ENCODE data around the gene HRH1. TPM values are rescaled to one million over a fixed set of nuclear protein-coding genes. Genes with fewer than 3 reads are reported as not detected.
A peak's percentile ranks its signal among the peaks of the same experiment; 100 is the strongest.

Gene HRH1
- total and polyA plus RNA-seq, 2 experiments from 2014 or later = not detected

GRCh38 chr3:11240496-11240895 is 86.2 kb downstream of the HRH1 start:
- Histone ChIP-seq H3K4me1 (ENCODE audit: low read depth) (no peaks in the 10 kb centered on the region), H3K27ac (no peak overlapping the region), H3K4me3 (no peak overlapping the region), H3K9me3 (ENCODE audit: low read depth) (no peaks in the 10 kb centered on the region), H3K36me3 (no peaks in the 10 kb centered on the region), H3K27me3 (no peaks in the 10 kb centered on the region)
- TF ChIP-seq CTCF (IDR thresholded peaks at IDR 0.05; ENCODE audit: low read depth, low read length) = no peak
- DNase-seq (ENCODE audit: low read depth in 1 of 2, low spot score in 1 of 2) = no peak

- Histone ChIP-seq H3K27ac (no peak overlapping the region), H3K9me3 (ENCODE audit: low read depth) (no peaks in the 10 kb centered on the region), H3K36me3 (no peaks in the 10 kb centered on the region), H3K4me3 (no peak overlapping the region), H3K27me3 (no peaks in the 10 kb centered on the region), H3K4me1 (ENCODE audit: low read depth) (no peaks in the 10 kb centered on the region)
- TF ChIP-seq CTCF (IDR thresholded peaks at IDR 0.05; ENCODE audit: low read depth, low read length) = no peak
- DNase-seq (ENCODE audit: low read depth in 1 of 2, low spot score in 1 of 2) = peak in 1 of 2 donors; percentile 33
Measured at GRCh38 chr3:11244121-11244677, 89.9 kb downstream of the HRH1 start.

GRCh38 chr3:11245276-11245675 is 91.0 kb downstream of the HRH1 start:
- Histone ChIP-seq H3K27ac (no peak overlapping the region), H3K36me3 (no peaks in the 10 kb centered on the region), H3K4me1 (ENCODE audit: low read depth) (no peaks in the 10 kb centered on the region), H3K4me3 (no peak overlapping the region), H3K27me3 (no peaks in the 10 kb centered on the region), H3K9me3 (ENCODE audit: low read depth) (no peaks in the 10 kb centered on the region)
- TF ChIP-seq CTCF (IDR thresholded peaks at IDR 0.05; ENCODE audit: low read depth, low read length) = no peak
- DNase-seq (ENCODE audit: low read depth in 1 of 2, low spot score in 1 of 2) = no peak

GRCh38 chr3:11245827-11246662 is 91.8 kb downstream of the HRH1 start:
- no peak overlapping the region for H3K27ac ChIP-seq
- H3K9me3 ChIP-seq (ENCODE audit: low read depth) = no peaks in the 10 kb centered on the region
- no peak for DNase-seq (ENCODE audit: low read depth in 1 of 2, low spot score in 1 of 2)
- no peaks in the 10 kb centered on the region for H3K36me3 ChIP-seq
- no peak for TF ChIP-seq CTCF (IDR thresholded peaks at IDR 0.05; ENCODE audit: low read depth, low read length)
- H3K27me3 ChIP-seq = no peaks in the 10 kb centered on the region
- H3K4me1 ChIP-seq (ENCODE audit: low read depth) = no peaks in the 10 kb centered on the region
- H3K4me3 ChIP-seq = no peak overlapping the region

GRCh38 chr3:11246663-11246970 is 92.3 kb downstream of the HRH1 start:
- TF ChIP-seq CTCF (IDR thresholded peaks at IDR 0.05; ENCODE audit: low read depth, low read length) = no peak

More at GRCh38 chr3:11246663-11246970, 92.3 kb downstream of the HRH1 start:
- Histone ChIP-seq H3K36me3 (no peaks in the 10 kb centered on the region), H3K4me1 (ENCODE audit: low read depth) (no peaks in the 10 kb centered on the region), H3K27ac (no peak overlapping the region), H3K4me3 (no peak overlapping the region), H3K9me3 (ENCODE audit: low read depth) (no peaks in the 10 kb centered on the region), H3K27me3 (no peaks in the 10 kb centered on the region)
- no peak for DNase-seq (ENCODE audit: low read depth in 1 of 2, low spot score in 1 of 2)

Measured in cardiac muscle cell (in vitro differentiated cells and primary cell).